Pons (tissue), 1 donor: Measurements from ENCODE around the gene BICD1.

Source experiments
- DNase-seq: peaks from one replicate; pipeline ENCODE4 v3.0.0-alpha.2; 2016; ENCODE audit warnings: low spot score

BICD1 gene

GRCh38 chr12:32284561-32284960 lies 177.9 kb downstream of the BICD1 start:
- no peak for DNase-seq

- no peak for DNase-seq
These were observed 178.4 kb downstream of the BICD1 start for GRCh38 chr12:32285021-32285420.

- DNase-seq: no peak
These were observed 178.8 kb downstream of the BICD1 start for GRCh38 chr12:32285489-32285888.

GRCh38 chr12:32290411-32290810 lies 183.8 kb downstream of the BICD1 start:
- DNase-seq: no peak

- no peak for DNase-seq
These were observed 185.5 kb downstream of the BICD1 start for GRCh38 chr12:32292151-32292550.

GRCh38 chr12:32293808-32294419 lies 187.3 kb downstream of the BICD1 start:
- no peak for DNase-seq

DNA sequence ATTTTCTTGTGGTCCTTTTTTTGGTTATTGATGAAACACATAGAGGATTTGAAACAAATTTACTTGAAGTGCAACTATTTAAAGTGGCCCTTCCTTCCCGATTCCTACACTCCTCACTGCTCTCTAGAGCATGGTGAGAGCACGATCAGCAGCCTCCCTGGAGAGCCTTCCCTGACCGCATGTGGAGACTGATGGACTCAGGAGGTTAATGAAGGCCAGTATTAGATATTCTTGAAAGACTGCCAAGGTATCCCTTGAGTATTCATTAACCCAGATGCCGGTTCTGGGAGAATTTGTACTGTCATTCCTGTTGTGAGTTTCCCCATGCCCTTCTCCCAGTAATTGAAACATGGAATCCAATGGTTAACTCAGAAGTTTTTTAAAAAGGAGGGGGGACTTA lies 189.9 kb downstream of the BICD1 start:
- no peak for DNase-seq

DNA sequence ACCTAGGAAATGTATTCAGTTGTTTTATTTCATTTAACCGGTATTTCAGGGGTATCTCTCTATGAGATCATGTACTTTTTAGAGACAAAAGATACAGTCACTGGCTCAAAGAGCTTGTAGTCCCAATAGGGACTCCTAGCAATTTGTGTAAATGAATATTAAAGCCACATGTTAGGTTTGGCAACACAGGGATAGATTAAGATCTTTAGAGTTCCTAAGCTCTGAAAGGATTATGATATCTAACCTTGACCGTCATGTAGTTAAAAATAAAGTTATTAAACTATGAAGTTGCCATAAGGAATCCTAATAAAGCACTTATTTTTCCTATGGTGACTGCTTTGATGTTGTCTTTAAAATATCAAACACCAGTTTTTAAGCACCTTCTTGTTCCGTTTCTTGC lies 192.3 kb downstream of the BICD1 start:
- no peak for DNase-seq

GRCh38 chr12:32301216-32301615 lies 194.6 kb downstream of the BICD1 start:
- DNase-seq: no peak

- DNase-seq: peak; percentile 51
These were observed 195.8 kb downstream of the BICD1 start for GRCh38 chr12:32302218-32303173.

DNA sequence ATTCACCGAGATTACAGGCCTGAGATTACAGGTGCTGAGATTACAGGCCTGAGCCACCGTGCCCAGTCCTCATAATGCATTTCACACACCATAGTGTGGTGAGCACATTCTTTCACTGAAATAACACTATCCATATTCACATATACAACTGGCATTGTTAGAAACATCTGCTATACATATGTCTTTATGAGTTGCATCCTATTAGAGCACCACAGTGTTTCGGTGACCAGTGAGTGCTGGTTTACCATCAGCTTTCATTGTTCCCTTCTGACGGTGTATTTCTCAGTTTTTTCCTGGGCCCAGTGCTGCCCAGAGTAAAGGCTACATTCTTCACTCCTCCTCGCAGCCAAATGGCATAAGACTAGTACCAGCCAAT lies 196.5 kb downstream of the BICD1 start:
- DNase-seq: no peak

DNA sequence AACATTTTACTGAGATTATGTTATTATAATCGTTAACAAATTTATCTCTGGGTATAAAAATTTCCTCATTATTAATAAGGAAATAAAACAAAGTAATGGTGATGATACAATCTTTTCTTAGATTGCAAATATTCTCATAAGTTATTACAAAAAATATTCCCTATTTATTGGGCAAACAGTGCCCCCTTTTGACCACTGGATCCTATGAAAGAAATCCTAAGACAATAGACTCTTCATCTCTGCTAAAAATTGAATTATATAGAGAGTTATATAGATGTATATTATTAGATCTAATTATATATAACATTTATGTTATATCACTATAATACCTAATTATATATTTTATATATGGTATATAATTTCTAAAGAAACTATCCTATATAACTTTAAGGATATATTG lies 198.5 kb downstream of the BICD1 start:
- peak; percentile 37 for DNase-seq

- DNase-seq: no peak
These were observed 200.7 kb downstream of the BICD1 start for GRCh38 chr12:32307326-32307725.

DNA sequence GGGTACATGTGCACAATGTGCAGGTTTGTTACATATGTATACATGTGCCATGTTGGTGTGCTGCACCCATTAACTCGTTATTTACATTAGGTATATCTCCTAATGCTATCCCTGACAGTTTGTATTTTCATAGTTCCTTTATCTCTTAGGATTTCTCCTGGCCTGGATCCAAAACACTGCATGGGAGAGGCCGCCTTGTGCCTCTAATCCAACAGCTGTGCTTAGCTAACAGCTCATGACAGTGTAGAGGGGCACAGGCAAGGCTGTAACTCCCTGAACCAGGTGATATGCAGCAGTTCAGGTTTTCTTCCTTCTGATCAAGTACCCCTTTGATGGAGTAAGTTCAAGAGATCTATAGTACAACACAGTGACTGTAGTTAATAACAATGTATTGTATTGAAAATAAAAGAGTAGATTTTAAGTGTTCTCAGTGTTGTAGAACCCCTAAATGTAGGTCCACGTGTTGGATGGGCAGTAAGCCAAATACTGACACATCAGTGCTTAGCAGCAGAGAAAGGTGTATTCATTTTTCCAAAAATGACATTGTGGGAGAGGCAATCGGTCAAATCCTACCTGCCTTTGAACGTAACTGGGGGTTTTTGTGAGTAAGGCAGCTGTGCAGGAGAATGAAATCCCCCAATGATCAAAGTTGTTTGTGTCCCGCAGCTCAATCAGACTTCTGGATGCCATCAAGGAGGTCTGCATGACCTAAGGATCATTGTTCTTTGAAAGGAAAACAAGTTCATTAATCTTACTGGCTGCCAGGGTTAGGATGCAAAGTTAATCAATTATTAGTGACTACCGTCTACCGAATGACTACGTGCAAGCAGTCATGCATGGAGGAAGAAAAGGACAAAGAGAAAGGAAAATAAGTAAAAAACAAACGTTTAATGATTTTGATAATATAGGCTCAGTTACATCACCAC lies 203.4 kb downstream of the BICD1 start:
- no peak for DNase-seq

DNA sequence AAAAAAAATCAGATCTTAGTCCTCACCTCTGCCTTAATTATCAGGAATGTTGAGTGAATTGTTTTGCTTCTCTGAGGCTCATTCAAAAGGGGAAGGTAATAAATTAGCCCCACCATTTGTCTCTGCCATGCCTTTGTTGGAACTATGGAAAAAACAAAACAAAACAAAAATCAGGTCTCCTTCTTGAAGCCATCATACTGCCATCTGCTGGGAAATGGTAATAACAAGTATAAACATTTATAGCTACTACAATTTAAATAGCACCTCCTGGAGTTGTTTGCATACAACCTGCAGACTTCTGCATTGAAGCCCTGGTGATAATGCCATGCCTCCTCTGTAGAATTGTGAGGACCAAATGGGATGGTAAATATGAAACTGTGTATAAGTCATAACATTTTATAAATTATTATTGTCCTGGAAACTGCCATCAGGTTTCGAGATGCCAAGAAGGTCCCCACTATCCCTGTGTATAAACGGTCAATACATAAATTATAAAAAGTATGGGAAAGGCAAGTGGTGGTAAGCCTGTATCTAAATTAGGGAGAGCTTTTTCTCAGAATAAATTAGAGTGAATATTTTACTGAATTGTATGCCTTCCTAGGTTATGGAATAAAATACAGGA lies 205.5 kb downstream of the BICD1 start:
- peak; percentile 59 for DNase-seq

DNA sequence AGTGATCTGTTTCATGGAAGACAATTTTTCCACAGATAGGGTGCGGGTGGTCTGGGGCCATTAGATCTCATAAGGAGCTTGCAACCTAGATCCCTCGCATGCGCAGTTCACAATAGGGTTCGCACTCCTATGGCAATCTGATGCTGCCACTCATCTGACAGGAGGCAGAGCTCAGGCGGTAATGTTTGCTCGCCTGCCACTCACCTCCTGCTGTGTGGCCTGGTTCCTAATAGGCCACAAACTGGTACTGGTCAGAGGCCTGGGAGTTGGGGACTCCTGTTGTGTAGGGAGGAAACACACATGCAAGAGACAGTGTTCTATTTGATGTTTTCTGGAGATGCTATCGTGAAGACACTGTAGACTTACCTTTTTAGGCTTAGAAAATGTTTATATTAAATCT lies 215.7 kb downstream of the BICD1 start:
- DNase-seq: no peak

- DNase-seq: no peak
These were observed 224.5 kb downstream of the BICD1 start for GRCh38 chr12:32331133-32331532.

GRCh38 chr12:32332446-32332845 lies 225.8 kb downstream of the BICD1 start:
- no peak for DNase-seq

- DNase-seq: no peak
These were observed 227.7 kb downstream of the BICD1 start for GRCh38 chr12:32334371-32334777.

DNA sequence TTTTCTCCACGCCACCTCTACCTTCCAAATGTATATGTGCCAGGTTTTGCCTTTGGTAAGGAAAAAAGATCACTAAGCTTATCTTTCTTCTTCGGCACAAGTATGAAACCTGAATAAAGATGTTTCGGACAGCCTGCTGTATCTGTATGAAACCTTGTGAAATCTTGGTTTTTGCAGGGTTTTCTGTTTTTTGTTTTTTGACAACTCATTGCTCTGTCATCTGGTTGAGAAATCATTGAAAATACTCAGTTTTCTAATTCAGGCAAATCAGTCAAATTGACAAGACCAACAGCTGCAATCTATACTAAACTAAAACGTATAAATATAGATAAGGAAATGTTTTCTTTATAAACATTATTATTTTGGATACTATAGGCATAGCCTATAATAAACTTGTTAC lies 229.6 kb downstream of the BICD1 start:
- DNase-seq: no peak

DNA sequence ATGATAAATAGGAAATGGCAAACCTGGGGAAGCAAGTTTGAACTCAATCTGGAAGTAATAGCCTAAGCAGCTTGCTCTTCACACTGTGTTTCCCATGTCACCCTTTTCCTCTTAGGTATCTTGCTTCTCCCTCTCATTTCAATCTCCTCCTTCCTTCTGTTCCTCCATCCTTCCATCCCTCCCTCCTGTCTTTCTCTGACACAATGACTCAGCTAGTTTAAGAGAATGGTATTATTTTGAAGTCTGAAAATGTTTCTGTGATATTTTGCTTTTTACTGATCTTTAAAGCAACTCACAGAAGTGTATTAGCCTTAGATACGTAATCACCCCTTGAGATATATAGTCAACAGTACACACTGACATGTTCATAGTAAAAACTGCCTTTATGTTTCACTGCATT lies 236.8 kb downstream of the BICD1 start:
- DNase-seq: no peak

DNA sequence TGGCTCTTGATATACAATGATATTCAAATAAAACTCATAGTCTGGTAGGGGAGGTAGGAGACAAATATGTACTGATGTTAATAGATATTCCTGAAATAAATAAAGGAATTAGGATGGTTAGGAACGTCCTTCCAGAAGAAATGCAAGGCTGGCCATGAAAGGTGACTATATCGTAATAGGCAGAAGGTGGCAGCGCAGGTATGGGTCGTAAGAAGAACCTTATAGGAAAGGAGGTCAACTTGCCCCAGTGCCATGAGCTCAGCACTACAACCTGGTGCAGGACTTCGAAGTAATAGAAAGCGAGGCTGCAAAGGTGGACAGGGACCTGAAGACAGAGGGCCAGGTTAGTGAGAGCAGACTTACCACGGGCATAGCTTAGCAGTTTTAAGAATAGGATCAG lies 237.4 kb downstream of the BICD1 start:
- no peak for DNase-seq
